ENCODE results near the gene LDB1.

The LDB1 gene

DNA sequence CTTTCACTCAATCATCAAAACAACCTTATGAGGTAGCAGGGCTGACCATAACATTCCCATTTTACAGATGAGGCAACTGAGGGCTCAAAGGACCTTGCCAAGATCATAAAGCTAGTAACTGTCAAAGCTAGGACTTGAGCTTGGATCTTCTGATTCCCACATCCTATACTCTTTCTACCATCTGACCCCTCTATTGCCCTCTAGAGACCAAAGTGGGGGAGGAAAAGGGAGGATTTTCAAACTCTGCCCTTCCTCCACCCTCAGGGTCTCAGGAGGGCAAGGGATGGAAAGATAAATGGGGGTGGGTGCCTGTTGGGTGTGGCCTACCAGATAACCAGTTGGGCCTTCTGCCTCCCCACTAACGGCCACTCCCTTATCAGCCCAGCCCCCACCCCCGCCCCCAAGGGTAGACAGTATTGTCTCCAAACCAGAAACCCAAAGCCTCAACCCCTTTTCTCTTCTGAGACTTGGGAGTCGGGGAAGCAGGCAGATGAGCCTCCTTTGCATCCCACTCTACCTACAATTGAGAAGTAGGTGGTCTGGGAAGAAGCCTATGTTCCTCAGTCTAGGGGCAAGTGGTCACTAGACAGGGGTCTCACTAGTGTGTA is 7.9 kb downstream of the LDB1 start:
- no peak overlapping the region for H3K27ac ChIP-seq
- TF ChIP-seq, protein P1, sequence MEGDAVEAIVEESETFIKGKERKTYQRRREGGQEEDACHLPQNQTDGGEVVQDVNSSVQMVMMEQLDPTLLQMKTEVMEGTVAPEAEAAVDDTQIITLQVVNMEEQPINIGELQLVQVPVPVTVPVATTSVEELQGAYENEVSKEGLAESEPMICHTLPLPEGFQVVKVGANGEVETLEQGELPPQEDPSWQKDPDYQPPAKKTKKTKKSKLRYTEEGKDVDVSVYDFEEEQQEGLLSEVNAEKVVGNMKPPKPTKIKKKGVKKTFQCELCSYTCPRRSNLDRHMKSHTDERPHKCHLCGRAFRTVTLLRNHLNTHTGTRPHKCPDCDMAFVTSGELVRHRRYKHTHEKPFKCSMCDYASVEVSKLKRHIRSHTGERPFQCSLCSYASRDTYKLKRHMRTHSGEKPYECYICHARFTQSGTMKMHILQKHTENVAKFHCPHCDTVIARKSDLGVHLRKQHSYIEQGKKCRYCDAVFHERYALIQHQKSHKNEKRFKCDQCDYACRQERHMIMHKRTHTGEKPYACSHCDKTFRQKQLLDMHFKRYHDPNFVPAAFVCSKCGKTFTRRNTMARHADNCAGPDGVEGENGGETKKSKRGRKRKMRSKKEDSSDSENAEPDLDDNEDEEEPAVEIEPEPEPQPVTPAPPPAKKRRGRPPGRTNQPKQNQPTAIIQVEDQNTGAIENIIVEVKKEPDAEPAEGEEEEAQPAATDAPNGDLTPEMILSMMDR (IDR thresholded peaks at IDR 0.05): peak; percentile 42
- TF ChIP-seq ZFX (IDR thresholded peaks at IDR 0.05; ENCODE audit: borderline replicate concordance): no peak

DNA sequence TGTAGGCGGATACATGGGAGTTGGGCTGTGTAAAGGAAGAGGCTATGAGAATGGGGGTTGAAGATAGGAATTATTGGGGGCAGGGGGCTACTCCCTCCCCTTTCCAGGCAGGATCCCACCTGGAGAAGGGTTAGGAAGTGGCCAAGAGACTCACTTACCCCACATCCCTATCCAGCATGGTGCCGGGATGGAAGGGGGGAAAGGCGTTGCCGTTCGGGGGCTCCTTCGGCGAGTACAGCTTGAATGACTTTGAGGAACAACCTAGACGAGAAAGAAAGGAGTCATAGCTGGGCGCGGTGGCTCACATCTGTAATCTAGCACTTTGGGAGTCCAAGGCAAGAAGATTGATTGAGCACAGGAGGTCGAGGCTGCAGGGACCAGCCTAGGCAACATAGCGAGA is 8.9 kb downstream of the LDB1 start:
- no peak overlapping the region for H3K27ac ChIP-seq
- no peak for TF ChIP-seq ZFX (IDR thresholded peaks at IDR 0.05; ENCODE audit: borderline replicate concordance)
- TF ChIP-seq, protein P1 (IDR thresholded peaks at IDR 0.05): no peak

DNA sequence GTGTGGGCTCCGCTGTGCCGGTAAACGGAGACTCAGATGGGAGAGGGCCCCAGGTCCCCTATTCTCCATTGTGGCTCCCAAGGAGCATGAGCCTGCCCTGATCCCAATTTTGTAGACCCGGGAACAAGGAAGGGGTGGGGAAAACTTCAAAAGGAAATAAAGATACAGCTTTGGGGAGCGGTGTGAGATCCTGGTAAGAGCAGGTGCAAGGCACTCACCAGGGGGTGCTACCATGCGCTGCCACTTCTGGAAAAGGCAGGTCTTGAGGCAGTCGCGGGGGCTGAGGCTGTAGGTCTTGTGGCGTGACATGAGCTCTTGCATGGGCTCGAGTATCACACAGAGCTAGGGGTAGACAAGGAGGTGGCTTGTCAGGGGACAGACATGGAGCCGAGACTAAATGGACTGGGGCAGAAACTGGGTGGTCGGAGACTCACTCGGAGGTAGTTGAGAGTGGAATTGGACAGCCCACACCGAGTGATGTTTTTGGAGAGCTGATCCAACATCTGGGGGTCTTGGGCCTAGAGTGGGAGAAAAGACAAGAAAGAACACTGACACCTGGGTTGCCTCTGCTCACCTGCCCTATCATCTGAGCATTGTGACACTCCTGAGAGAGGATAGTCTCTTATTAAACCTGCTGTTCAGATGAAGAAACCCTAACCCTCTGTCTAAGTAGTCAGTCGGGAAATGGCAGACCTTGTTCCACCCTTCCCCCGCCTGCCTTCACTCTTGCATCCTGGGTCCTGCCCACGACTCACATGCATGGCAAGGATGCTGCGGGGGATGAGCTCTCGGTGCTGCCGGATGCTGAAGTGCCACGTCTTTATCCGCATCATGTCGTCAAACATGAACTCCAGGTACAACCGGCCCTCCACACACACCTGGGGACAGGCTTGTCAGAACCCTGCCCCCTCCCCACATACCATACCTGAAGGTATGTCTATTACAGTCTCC is 10.7 kb downstream of the LDB1 start:
- no peak overlapping the region for H3K27ac ChIP-seq
- TF ChIP-seq, protein P1 (IDR thresholded peaks at IDR 0.05): no peak
- TF ChIP-seq ZFX (IDR thresholded peaks at IDR 0.05; ENCODE audit: borderline replicate concordance): no peak

DNA sequence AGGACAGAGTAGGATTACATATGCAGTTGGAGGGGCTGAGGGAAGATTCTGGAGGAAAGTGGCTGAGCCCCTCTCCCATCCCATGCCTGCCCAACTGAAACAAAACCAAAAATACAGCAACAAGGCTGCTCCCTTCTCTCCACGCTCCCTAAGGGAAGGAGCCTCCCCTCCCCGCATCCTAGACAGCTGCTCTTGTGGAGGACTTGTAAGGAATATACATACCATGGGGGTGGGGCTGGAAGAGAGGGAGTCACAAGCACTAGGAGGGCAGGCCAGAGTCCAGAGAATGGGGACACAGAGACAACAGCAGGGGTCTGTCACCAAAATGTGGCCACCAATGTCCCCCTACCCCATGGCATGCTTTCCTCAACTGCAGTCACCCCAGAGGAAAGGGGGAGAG is 13.2 kb downstream of the LDB1 start:
- no peak overlapping the region for H3K27ac ChIP-seq
- TF ChIP-seq, protein P1 (IDR thresholded peaks at IDR 0.05): no peak
- TF ChIP-seq ZFX (IDR thresholded peaks at IDR 0.05; ENCODE audit: borderline replicate concordance): no peak

DNA sequence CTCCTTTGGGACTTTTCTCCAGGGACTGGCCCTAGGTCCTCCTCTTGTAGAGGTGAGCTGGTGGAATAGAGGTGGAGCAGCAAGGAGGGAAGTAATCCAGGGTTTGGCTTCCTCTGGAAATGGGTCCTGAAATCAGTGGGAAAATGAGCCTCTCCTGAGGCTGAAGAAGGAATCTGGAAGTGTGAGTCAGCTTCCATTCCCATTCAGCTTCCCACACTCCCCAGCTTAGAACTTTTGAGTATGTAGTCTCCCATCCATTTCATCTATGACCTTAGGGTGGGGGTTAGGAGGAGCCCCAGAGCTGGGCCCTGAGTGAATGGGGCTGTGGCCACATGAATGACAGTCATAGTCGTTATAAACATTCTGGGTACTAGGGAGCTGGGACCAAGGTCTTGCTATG is 17.7 kb downstream of the LDB1 start:
- no peak overlapping the region for H3K27ac ChIP-seq

DNA sequence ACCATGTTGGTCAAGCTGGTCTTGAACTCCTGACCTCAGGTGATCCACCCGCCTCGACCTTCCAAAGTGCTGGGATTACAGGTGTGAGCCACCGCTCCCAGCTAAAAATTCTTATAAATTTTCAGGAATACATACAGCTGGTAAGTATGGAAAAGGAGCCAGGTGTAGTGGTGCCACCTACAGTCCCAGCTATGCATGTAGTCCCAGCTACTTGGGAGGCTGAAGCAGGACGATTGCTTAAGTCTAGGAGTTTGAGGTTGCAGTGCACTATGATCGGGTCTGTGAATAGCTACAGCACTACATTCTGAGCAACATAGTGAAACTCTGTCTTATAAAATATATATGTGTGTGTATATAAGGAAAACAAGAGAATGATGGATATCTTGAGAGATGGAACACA is 19.0 kb downstream of the LDB1 start:
- H3K27ac ChIP-seq: no peak overlapping the region
- TF ChIP-seq ZFX (IDR thresholded peaks at IDR 0.05; ENCODE audit: borderline replicate concordance): no peak
- TF ChIP-seq, protein P1 (IDR thresholded peaks at IDR 0.05): peak; percentile 48

More for the DNA sequence above, 17.7 kb downstream of the LDB1 start:
- no peak for TF ChIP-seq ZFX (IDR thresholded peaks at IDR 0.05; ENCODE audit: borderline replicate concordance)
- TF ChIP-seq, protein P1 (IDR thresholded peaks at IDR 0.05): no peak

DNA sequence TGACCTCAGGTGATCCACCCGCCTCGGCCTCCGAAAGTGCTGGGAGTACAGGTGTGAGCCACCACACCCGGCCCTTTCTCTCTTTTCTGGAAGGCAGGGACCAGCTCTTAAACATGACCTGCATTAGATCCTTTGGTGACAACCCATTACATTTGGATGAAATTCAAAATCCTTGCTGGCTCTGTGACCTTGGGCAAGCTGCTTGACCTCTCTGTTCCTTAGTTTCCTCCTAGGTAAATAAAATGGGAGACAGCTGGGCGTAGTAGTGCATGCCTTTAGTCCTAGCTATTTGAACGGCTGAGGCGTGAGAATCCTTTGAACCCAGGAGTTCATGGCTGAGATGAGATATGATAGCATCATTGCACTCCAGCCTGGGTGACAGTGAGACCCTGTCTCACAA is 23.7 kb downstream of the LDB1 start:
- H3K27ac ChIP-seq: no peak overlapping the region
- TF ChIP-seq ZFX (IDR thresholded peaks at IDR 0.05; ENCODE audit: borderline replicate concordance): no peak

Measured in 22Rv1 (cell line).